HFFc6 (cell line): ENCODE results near the gene TTC23. TPM values are rescaled to one million over a fixed set of nuclear protein-coding genes. Genes with fewer than 3 reads are reported as not detected.

Experiments
- DNase-seq: peaks from one replicate; pipeline ENCODE4 v3.0.0-alpha.2; 2018
- H3K27ac Mint-ChIP-seq: 2 replicates; pipeline ENCODE4 v1.8.0; 2020; ENCODE audit warnings: mild to moderate bottlenecking, mixed read lengths
- H3K27me3 Mint-ChIP-seq: 2 replicates; pipeline ENCODE4 v1.8.0; 2021; ENCODE audit warnings: mild to moderate bottlenecking, moderate library complexity, mixed read lengths; ENCODE audit not compliant: insufficient read depth
- H3K36me3 Mint-ChIP-seq: 2 replicates; pipeline ENCODE4 v1.8.0; 2021; ENCODE audit warnings: low read depth, mixed read lengths
- H3K4me1 Mint-ChIP-seq: 2 replicates; pipeline ENCODE4 v1.8.0; 2020; ENCODE audit warnings: low read depth, mixed read lengths
- H3K4me3 Mint-ChIP-seq: 2 replicates; pipeline ENCODE4 v1.8.0; 2020; ENCODE audit warnings: mild to moderate bottlenecking, moderate library complexity, mixed read lengths
- H3K9me3 Mint-ChIP-seq: 2 replicates; pipeline ENCODE4 v1.8.0; 2020; ENCODE audit warnings: mild to moderate bottlenecking, mixed read lengths
- CTCF ChIP-seq: fragments of 200-600 bp; sonication (generic); IDR thresholded peaks from 2 replicates; pipeline ENCODE4 v1.5.0; 2021; ENCODE audit warnings: antibody characterized with exemption, mild to moderate bottlenecking
- total RNA-seq, 6 experiments: library from RNA; stranded (reverse); fragmentation: NEBNext Ultra II Directional; extraction: Animal tissue kit (Norgen Biotek cat#: 25700); gene quantifications; 2 replicates in 1 of 6; 3 replicates in 5 of 6; pipeline ENCODE4 v1.2.3, GENCODE V29; 2021

TTC23 gene
- total RNA-seq, 6 experiments from 2014 or later: 11.9 to 17.4 (median 15.0) TPM

DNA sequence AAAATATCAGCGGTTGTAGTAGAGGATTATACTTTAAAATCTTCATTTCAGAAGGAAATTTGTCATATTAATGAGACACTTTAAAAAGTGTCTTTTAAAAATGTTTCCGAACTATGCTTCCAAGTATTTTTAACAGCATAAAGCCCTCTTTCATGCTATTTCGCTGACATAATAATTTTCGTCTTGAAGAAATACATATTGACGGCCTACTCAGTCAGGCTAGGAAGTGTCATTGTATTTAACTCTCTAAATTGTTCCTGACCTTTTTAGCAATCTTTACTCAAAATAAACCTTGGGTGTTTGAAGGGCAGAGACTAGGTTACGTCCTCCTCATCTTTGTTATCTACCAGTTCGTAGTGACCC lies 1.1 kb upstream of the TTC23 start:
- Mint-ChIP-seq H3K9me3 (no peaks in the 10 kb centered on the region), H3K27ac (no peak overlapping the region; the same call in 1 of the 2 replicates), H3K4me3 (no peak overlapping the region), H3K4me1 (peaks cover 46% of the 10 kb centered on the region), H3K27me3 (no peaks in the 10 kb centered on the region), H3K36me3 (no peaks in the 10 kb centered on the region)
- TF ChIP-seq CTCF: no peak
- no peak for DNase-seq

DNA sequence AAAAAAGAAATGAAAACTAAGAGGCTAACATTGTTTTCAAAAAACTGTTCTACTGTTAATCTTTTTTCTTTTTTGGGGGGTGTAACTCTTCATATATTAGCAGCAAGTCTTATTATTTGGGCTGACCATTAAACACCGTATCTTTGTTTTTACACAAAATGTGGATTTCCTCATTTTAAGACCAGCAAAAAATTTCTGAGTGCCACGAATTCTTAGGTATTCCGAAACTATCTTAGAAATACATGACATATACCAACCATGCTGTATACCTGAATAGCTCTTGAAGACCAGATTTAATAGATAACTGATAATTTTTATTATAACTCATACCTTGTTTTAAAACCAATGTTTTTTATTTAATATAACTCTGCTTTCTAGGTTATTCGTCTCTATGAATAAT lies 620 bp upstream of the TTC23 start:
- H3K27ac Mint-ChIP-seq: no peak overlapping the region
- no peak for TF ChIP-seq CTCF
- H3K4me3 Mint-ChIP-seq: no peak overlapping the region
- peaks cover 45% of the 10 kb centered on the region for H3K4me1 Mint-ChIP-seq
- H3K9me3 Mint-ChIP-seq: no peaks in the 10 kb centered on the region
- no peak for DNase-seq
- no peaks in the 10 kb centered on the region for H3K27me3 Mint-ChIP-seq
- no peaks in the 10 kb centered on the region for H3K36me3 Mint-ChIP-seq

- no peak for TF ChIP-seq CTCF
- Mint-ChIP-seq H3K4me1 (peaks cover 27% of the 10 kb centered on the region), H3K36me3 (no peaks in the 10 kb centered on the region), H3K4me3 (no peak overlapping the region), H3K27ac (no peak overlapping the region), H3K9me3 (no peaks in the 10 kb centered on the region), H3K27me3 (no peaks in the 10 kb centered on the region)
- no peak for DNase-seq
These were observed 1.2 kb downstream of the TTC23 start for GRCh38 chr15:99248000-99248715.

DNA sequence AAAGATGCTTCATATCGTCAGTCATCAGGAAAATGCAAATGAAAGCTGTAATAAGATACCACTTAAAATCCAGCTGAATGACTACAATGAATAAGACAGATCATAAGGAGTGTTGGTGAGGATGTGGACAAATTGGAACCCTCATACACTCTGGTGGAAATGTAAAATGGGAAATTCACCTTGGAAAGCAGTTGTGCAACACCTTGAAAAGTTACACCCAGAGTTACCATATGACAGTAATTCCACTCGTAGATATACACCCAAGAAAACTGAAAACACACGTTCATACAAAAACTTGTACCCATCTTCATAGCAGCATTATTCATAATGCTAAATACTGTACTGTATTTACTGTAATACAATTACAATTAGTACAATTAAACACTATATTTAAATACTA lies 2.3 kb downstream of the TTC23 start:
- peaks cover 16% of the 10 kb centered on the region for H3K4me1 Mint-ChIP-seq
- no peaks in the 10 kb centered on the region for H3K9me3 Mint-ChIP-seq
- no peak for DNase-seq
- H3K4me3 Mint-ChIP-seq: no peak overlapping the region; the same call in 1 of the 2 replicates
- no peak overlapping the region for H3K27ac Mint-ChIP-seq
- no peaks in the 10 kb centered on the region for H3K36me3 Mint-ChIP-seq
- no peaks in the 10 kb centered on the region for H3K27me3 Mint-ChIP-seq
- TF ChIP-seq CTCF: no peak

- Mint-ChIP-seq H3K4me3 (no peak overlapping the region), H3K27ac (no peak overlapping the region), H3K27me3 (no peaks in the 10 kb centered on the region), H3K4me1 (peaks cover 11% of the 10 kb centered on the region), H3K9me3 (no peaks in the 10 kb centered on the region), H3K36me3 (no peaks in the 10 kb centered on the region)
- TF ChIP-seq CTCF: no peak
- DNase-seq: no peak
These were observed 5.1 kb downstream of the TTC23 start for GRCh38 chr15:99244306-99244705.
